Measurements from ENCODE around the gene OTUD1. TPM values are rescaled to one million over a fixed set of nuclear protein-coding genes. Genes with fewer than 3 reads are reported as not detected.

The OTUD1 gene
- total RNA-seq, 1 donor, result 16.2 TPM

DNA sequence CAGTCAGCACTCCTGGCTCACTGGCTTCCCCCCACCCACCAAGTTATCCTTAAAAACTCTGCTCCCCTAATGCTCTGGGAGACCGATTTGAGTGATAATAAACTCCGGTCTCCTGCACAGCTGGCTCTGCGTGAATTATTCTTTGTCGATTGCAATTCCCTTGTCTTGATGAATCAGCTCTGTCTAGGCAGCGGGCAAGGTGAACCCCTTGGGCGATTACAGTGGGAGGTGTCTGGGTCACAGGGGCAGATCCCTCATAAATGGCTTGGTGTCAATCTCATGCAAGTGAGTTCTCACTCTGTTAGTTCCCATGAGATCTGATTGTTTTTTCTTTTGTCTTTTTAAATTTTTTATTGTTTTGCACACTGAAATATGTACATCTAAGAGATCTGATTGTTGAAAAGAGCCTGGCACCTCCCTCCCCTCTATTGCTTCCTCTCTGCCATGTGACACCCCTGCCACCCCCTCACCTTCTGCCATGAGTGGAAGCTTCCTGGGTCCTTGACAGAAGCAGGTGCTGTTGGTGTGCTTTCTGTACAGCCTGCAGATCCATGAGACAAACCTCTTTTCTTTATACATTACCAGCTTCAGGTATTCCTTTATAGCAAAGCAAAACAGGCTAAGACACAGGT, 20.5 kb downstream of the OTUD1 start:
- no peak for DNase-seq (ENCODE audit: low read depth in 2 of 3, low spot score in 2 of 3)

DNA sequence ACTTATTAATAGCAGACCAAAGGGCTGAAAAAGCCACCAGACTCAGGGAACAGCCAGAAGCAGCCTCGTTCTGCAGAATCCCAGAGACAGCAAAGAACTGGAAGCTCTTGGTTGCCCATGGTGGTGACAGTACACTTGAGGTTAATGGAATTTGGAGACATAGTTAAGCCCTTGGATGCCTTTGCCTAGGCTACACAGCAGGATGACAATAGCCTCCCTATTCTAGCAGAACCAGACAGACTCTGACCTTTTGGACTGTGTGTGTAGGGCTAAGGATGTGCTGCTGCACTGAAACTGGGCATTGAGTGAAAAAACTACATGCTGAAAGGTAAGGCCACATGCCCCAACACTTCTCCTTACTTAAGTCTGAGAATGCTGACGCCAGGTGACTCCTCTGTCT, 22.7 kb downstream of the OTUD1 start:
- DNase-seq (ENCODE audit: low read depth in 2 of 3, low spot score in 2 of 3), result no peak

DNA sequence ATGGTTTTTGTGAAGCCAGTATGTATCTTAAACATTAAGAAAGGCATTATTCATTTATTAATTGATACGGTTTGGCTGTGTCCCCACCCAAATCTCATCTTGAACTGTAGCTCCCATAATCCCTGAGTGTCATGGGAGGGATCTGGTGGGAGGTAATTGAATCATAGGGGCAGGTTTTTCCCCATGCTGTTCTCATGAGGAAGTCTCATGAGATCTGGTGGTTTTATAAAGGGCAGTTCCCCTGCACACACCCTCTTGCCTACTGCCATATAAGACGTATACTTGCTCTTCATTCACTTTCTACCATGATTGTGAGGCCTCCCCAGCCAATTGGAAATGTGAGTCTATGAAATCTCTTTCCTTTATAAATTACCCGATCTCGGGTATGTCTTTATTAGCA, 28.1 kb downstream of the OTUD1 start:
- no peak for DNase-seq (ENCODE audit: low read depth in 2 of 3, low spot score in 2 of 3)

DNA sequence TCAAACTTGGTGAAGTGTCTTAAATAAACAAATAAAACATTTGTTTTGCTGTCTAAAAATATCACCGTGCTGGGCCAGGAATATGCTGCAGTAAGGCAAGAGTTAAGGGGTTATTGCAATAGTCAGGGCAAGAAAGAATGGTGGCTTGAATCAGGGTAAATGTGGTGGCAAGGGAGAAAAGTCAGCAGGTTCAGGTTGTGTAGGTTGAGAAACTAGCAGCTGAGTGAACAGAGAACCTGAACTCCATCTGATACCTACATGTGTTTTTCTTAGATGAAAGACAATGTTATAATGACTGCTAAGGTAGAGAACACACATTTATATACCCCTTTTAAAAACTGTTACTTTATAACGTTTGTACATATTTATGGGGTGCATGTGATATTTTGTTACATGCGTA, 28.7 kb downstream of the OTUD1 start:
- DNase-seq (ENCODE audit: low read depth in 2 of 3, low spot score in 2 of 3), result no peak

DNA sequence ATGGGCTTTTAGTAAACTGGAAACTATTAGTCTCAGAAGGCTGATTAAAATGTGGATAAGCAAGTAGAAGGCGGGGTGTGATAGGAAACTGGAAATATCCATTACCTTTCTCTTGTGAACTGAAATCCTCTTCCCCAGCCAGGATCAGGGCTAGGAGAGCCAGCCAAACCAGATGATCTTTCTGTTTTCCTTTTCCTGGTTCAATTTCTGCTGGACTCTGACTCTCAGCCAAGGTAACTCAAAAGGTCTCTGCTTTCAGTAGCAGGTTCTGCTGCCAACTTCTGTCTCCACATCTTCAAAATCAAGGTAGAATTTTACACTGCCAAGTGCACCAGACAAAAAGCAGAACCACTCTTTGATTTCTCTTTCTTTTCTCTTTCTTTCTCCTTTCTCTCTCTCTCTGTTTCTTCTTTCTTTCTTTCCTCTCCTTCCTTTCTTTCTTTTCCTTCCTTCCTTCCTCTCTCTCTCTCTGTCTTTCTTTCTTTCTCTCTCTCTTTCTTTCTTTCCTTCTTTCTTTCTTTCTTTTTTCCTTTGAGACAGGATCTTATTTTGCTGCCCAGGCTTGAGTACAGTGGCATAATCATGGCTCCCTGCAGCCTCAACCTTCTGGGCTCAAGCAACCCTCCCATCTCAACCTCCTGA, 30.8 kb downstream of the OTUD1 start:
- DNase-seq (ENCODE audit: low read depth in 2 of 3, low spot score in 2 of 3), result no peak

DNA sequence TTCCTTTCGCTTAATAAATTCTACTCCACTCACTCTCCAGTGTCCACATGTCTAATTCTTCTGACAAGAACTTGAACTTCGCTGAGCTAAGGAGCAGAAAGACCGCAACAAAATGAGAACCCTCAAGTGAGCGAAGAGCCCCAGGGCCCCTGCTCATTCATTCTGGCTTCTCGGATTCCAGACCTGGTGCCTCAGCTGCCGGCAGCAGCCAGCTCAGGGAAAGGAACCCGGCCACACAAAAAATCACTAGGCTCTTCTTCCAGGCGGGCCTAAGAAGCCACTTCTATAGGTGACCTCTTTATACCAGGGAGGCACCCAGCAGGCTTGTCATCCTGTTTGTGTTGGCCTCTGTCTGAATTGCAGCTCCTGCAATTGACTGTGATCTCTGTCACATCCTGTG, 33.3 kb downstream of the OTUD1 start:
- no peak for DNase-seq (ENCODE audit: low read depth in 2 of 3, low spot score in 2 of 3)

DNA sequence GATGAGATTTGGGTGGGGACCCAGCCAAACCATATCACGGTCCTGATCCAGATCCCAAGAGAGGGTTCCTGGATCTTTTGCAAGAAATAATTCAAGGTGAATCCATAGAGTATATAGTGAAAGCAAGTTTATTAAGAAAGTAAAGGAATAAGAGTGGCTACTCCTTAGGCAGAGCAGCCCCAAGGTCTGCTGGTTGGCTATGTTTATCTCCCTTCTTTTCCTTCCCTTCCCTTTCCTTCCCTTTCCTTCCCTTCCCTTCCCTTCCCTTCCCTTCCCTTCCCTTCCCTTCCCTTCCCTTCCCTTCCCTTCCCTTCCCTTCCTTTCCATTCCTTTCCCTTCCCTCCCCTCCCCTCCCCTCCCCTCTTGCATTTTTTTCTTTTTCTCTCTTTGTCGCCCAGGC, 35.2 kb downstream of the OTUD1 start:
- no peak for DNase-seq (ENCODE audit: low read depth in 2 of 3, low spot score in 2 of 3)

DNA sequence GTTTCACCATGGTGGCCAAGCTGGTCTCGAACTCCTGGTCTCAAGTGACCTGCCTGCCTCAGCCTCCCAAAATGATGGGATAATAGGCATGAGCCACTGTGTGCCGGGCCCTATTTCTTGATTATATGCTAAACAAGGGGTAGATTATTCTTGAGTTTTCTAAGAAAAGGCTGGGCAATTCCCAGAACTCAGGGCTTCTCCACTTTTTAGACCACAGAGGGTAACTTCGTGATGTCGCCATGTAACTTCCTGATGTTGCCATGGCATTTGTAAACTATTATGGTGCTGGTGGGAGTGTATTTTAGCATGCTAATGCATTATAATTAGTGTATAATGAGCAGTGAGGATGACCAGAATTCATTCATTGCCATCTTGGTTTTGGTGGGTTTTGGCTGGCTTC, 35.8 kb downstream of the OTUD1 start:
- no peak for DNase-seq (ENCODE audit: low read depth in 2 of 3, low spot score in 2 of 3)

DNA sequence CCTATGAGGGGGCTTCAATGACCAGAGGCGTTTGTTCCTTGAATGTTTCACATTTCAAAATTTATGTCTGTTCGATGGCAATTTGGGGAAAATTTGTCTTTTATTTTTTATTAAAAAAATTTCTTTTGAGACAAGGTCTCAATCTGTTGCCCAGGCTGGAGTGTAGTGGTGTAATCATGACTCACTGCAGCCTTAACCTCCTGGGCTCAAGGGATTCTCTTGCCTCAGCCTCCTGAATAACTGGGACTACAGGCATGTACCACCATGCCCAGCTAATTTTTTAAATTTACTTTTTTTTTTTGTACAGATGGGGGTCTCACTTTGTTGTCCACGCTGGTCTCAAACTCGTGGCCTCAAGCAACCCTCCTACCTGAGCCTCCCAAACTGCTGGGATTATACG, 39.7 kb downstream of the OTUD1 start:
- DNase-seq (ENCODE audit: low read depth in 2 of 3, low spot score in 2 of 3), result no peak

DNA sequence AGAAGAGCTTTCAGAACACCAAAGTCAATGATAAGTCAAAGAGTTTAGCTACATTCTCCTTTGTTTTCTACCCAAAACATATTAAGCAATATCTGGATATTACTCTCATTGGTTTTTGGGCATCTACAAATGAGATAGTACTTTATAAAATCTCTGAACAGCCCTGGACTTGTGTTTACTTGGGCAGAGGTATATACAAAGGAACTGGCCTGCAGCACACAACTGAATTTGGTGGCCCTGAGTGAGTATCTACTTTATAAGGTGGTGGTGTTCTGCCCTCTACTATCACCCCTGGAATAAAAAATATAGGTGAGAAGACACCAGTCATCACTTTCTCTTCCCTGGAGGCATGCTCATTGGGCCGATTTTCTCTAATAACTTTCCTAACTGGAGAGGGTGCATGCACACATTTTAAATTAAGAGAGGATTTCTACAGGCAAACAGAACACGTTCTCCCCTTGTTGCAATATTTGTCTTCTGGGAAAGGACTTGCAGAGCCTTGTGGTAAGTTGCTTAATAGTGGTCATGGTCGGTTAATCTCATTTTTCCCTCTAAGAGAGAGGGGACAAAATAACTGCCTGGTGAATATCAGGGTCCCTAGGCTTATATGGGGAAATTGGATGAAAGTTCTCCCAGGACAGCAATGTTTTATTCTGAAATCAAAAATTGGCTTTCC, 41.1 kb downstream of the OTUD1 start:
- DNase-seq (ENCODE audit: low read depth in 2 of 3, low spot score in 2 of 3), result no peak

DNA sequence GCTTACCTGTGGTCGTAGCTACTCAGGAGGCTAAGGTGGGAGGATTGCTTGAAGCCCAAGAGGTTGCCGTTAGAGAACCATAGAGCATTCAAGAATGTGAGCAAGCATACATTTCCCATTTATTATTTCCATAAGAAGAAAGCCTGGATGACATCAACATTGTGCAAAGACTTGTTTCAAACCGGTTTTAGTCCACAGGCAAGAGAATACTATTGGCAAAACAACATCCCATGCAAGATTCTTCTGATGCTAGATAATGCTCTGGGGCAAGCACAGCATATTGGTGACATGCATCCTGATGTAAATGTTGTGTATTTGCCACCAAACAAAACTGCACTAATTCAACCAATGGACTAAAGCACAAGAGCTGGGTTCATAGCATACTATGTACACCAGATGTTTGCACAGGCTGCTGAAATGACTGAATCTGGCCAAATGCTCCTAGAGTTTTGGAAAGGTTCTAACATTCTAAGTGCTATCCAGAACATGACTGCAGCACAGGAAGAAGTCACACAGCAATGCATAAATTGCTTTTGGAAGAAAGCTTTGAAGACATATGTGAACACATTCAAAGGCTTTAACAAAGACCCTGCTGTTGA, 42.6 kb downstream of the OTUD1 start:
- no peak for DNase-seq (ENCODE audit: low read depth in 2 of 3, low spot score in 2 of 3)

DNA sequence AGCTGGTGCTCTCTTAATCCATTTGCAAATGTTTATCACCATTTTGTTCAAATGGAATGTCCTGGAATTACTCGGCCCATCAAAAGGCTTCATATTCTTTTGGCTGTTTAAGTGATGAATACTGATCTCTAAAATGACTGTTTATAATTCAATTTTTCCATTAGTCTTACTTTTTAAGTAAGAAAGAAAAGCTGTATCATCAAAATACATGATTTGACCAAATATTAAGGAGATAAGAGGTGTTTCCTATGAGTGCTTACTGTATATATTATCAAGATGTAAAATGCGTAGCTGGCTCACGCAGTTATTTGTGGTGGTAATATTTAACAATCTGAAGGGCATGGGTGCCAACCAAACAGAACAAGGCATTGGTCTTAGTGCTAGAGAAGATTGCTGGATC, 51.2 kb downstream of the OTUD1 start:
- no peak for DNase-seq (ENCODE audit: low read depth in 2 of 3, low spot score in 2 of 3)

Small RNA genes within 50 kb of the gene (small RNA-seq; reads per million reads assigned to genes)
- gene MIR1254-2, result not detected

Other genes with a start within 250 kb of the OTUD1 start
- gene PTF1A, start 246.8 kb upstream of the OTUD1 start, total RNA-seq, result not detected
- not detected for gene C10orf67, start 94.3 kb upstream of the OTUD1 start, total RNA-seq

Data from hematopoietic multipotent progenitor cell (in vitro differentiated cells).